OCI-LY7 (cell line): Measurements from ENCODE around the gene FNDC3B.

ENCODE experiments used
- EZH2phosphoT487 ChIP-seq: fragments of 200-600 bp; sonication (generic); IDR thresholded peaks from 2 replicates; pipeline ENCODE4 v1.6.1; 2018; ENCODE audit warnings: low read depth, borderline replicate concordance, mild to moderate bottlenecking, mixed run types, antibody characterized with exemption, low read length, moderate library complexity, mixed read lengths
- TF ChIP-seq, protein P1 (sequence below): fragments of 200-600 bp; sonication (generic); conservative IDR thresholded peaks from 2 replicates; pipeline ENCODE4 v1.5.1; 2014; ENCODE audit warnings: mild to moderate bottlenecking, antibody characterized with exemption, low read length, moderate library complexity, mixed read lengths

DNA sequence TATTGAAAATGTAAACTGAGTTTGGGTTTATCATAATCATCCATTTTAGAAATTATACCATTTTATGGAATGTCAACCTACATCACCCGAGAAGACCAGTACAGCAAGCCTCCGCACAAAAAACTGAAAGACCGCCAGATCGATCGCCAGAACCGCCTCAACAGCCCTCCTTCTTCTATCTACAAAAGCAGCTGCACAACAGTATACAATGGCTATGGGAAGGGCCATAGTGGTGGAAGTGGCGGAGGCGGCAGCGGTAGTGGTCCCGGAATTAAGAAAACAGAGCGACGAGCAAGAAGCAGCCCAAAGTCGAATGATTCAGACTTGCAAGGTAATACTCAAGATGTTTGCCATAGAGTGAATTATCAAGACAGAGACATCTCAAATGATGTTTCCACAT is 211.8 kb downstream of the FNDC3B start:
- no peak for TF ChIP-seq EZH2phosphoT487
- TF ChIP-seq, protein P1, sequence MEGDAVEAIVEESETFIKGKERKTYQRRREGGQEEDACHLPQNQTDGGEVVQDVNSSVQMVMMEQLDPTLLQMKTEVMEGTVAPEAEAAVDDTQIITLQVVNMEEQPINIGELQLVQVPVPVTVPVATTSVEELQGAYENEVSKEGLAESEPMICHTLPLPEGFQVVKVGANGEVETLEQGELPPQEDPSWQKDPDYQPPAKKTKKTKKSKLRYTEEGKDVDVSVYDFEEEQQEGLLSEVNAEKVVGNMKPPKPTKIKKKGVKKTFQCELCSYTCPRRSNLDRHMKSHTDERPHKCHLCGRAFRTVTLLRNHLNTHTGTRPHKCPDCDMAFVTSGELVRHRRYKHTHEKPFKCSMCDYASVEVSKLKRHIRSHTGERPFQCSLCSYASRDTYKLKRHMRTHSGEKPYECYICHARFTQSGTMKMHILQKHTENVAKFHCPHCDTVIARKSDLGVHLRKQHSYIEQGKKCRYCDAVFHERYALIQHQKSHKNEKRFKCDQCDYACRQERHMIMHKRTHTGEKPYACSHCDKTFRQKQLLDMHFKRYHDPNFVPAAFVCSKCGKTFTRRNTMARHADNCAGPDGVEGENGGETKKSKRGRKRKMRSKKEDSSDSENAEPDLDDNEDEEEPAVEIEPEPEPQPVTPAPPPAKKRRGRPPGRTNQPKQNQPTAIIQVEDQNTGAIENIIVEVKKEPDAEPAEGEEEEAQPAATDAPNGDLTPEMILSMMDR = no peak
